Measurements from ENCODE around the gene ZNF628.

GRCh38 chr19:55504252-55504603 lies 27.8 kb downstream of the ZNF628 start:
- TF ChIP-seq SIN3A (conservative IDR thresholded peaks at IDR 0.05 in 1 of 2, IDR thresholded peaks at IDR 0.05 in 1 of 2; ENCODE audit: low read depth in 1 of 2, low read length in 2 of 2): no peak
- no peak for TF ChIP-seq POLR2A (IDR thresholded peaks at IDR 0.05; ENCODE audit: control extremely low read depth in 1 of 2, low read depth in 2 of 2, low read length in 2 of 2)
- no peak for TF ChIP-seq CTCF (IDR thresholded peaks at IDR 0.05; ENCODE audit: control extremely low read depth in 1 of 3, insufficient read depth in 1 of 3, low read depth in 1 of 3, low read length in 3 of 3)
- no peak for TF ChIP-seq TAF1 (IDR thresholded peaks at IDR 0.05; ENCODE audit: low read depth, low read length)
- TF ChIP-seq TBP (IDR thresholded peaks at IDR 0.05; ENCODE audit: low read depth, low read length): no peak
- no peak for TF ChIP-seq SIX5 (IDR thresholded peaks at IDR 0.05; ENCODE audit: low read depth, low read length)
- TF ChIP-seq EZH2 (IDR thresholded peaks at IDR 0.05; ENCODE audit: low read depth, low read length, severe bottlenecking): no peak
